HCT116 (cell line): Measurements from ENCODE around the gene ANKZF1. TPM values are rescaled to one million over a fixed set of nuclear protein-coding genes. Genes with fewer than 3 reads are reported as not detected.

ENCODE experiments used
- ATAC-seq: fragments of 200-7000 bp; cut with Tn5 transposase; 2 replicates; pipeline ENCODE4 v1.9.1; 2020; ENCODE audit warnings: mild to moderate bottlenecking, moderate library complexity
- BruUV-seq: library from RNA; stranded (reverse); fragments of 400-500 nt; replicated peaks from 2 replicates; lab custom pipeline; 2021; lab: Mats Ljungman, UMichigan
- CTCF ChIA-PET: fragments of 300-600 bp; sonication (Branson Sonifier 250); formaldehyde crosslinking; loops from one replicate; lab custom pipeline; 2021; ENCODE audit warnings: antibody characterized with exemption; lab: Charles Lee
- POLR2A ChIA-PET: fragments of 300-600, 350-600 bp; sonication (Branson Sonifier 250); formaldehyde crosslinking; loops from one replicate; lab custom pipeline; 2021; ENCODE audit warnings: antibody characterized with exemption; lab: Charles Lee
- RAD21 ChIA-PET, 2 experiments: fragments of 300-600 bp; sonication (Branson Sonifier 250); formaldehyde crosslinking; loops; one replicate each; lab custom pipeline; 2023; ENCODE audit warnings: low total read pairs in 2 of 2; ENCODE audit not compliant: uncharacterized antibody in 2 of 2, unreplicated experiment in 2 of 2, low non-redundant PET in 1 of 2; lab: Charles Lee
- DNase-seq: peaks from one replicate; pipeline ENCODE4 v3.0.0-alpha.2; 2010; ENCODE audit warnings: low read depth, low spot score
- H2AFZ ChIP-seq: fragments of 200-600 bp; shearing (Covaris generic), sonication (generic); 2 replicates; pipeline ENCODE4 v1.6.1; 2017; ENCODE audit warnings: low read depth, mixed run types, mixed read lengths, antibody characterized with exemption, low read length; ENCODE audit not compliant: poor library complexity, severe bottlenecking
- H3K27ac ChIP-seq: 2 replicates; pipeline ENCODE4 v1.5.1; 2012; ENCODE audit warnings: low read depth, low read length
- H3K27me3 ChIP-seq: fragments of 200-600 bp; sonication (generic); 2 replicates; pipeline ENCODE4 v1.6.1; 2016; ENCODE audit warnings: mixed run types, low read length, mixed read lengths; ENCODE audit not compliant: insufficient read depth
- H3K36me3 ChIP-seq, 2 experiments: fragments of 200-500 bp in 1 of 2; fragments of 200-600 bp in 1 of 2; sonication (Bioruptor generic) in 1 of 2; sonication (generic) in 1 of 2; 2 replicates each; pipeline versions ENCODE4 v1.5.1 to v1.6.1; 2014 to 2016; ENCODE audit warnings: low read length in 2 of 2, inconsistent platforms in 1 of 2, mixed read lengths in 1 of 2, mixed run types in 1 of 2; ENCODE audit not compliant: insufficient read depth in 2 of 2, control insufficient read depth in 1 of 2
- H3K4me1 ChIP-seq, 2 experiments: fragments of 200-600 bp in 1 of 2; sonication (generic) in 1 of 2; 2 replicates each; pipeline versions ENCODE4 v1.5.1 to v1.6.1; 2012 to 2017; ENCODE audit warnings: low read length in 2 of 2, inconsistent platforms in 1 of 2, mild to moderate bottlenecking in 1 of 2, mixed read lengths in 1 of 2, mixed run types in 1 of 2, moderate library complexity in 1 of 2; ENCODE audit not compliant: insufficient read depth in 2 of 2, control insufficient read depth in 1 of 2
- H3K4me2 ChIP-seq: fragments of 200-600 bp; sonication (generic); 2 replicates; pipeline ENCODE4 v1.6.1; 2017; ENCODE audit warnings: mixed run types, low read length, mixed read lengths
- H3K4me3 ChIP-seq, 2 experiments: fragments of 200-600 bp in 1 of 2; sonication (generic) in 1 of 2; replicated peaks in 1 of 2; 2 replicates each; pipeline ENCODE4 v1.5.1; 2011 to 2016; ENCODE audit warnings: low read length in 2 of 2, control low read depth in 1 of 2, low read depth in 1 of 2, mild to moderate bottlenecking in 1 of 2, mixed read lengths in 1 of 2, mixed run types in 1 of 2
- H3K79me2 ChIP-seq: fragments of 200-600 bp; sonication (generic); 2 replicates; pipeline ENCODE4 v1.6.1; 2017; ENCODE audit warnings: mild to moderate bottlenecking, mixed run types, low read length, moderate library complexity, mixed read lengths; ENCODE audit not compliant: insufficient read depth
- H3K9ac ChIP-seq: fragments of 200-600 bp; sonication (generic); 2 replicates; pipeline ENCODE4 v1.6.1; 2016; ENCODE audit warnings: low read length, mixed read lengths
- H3K9me2 ChIP-seq: fragments of 200-600 bp; sonication (generic), shearing (Covaris generic); 2 replicates; pipeline ENCODE4 v1.6.1; 2017; ENCODE audit warnings: mixed run types, mild to moderate bottlenecking, moderate library complexity; ENCODE audit not compliant: insufficient read depth
- H3K9me3 ChIP-seq, 2 experiments: fragments of 200-500 bp in 1 of 2; fragments of 200-600 bp in 1 of 2; sonication (Bioruptor generic) in 1 of 2; sonication (generic) in 1 of 2; 2 replicates each; pipeline ENCODE4 v1.6.1; 2014 to 2017; ENCODE audit warnings: low read length in 2 of 2, mixed read lengths in 2 of 2, inconsistent platforms in 1 of 2, low read depth in 1 of 2, mild to moderate bottlenecking in 1 of 2, mixed run types in 1 of 2, moderate library complexity in 1 of 2; ENCODE audit not compliant: control insufficient read depth in 1 of 2, insufficient read depth in 1 of 2
- H4K20me1 ChIP-seq: fragments of 200-600 bp; sonication (generic), shearing (Covaris generic); 2 replicates; pipeline ENCODE4 v1.6.1; 2017; ENCODE audit warnings: mixed run types, mild to moderate bottlenecking, moderate library complexity; ENCODE audit not compliant: insufficient read depth
- CBX3 ChIP-seq: IDR thresholded peaks from 2 replicates; pipeline ENCODE4 v1.6.1; 2012; ENCODE audit warnings: low read depth
- CEBPB ChIP-seq: IDR thresholded peaks from 2 replicates; pipeline ENCODE4 v1.6.1; 2012; ENCODE audit warnings: low read depth
- EGR1 ChIP-seq: IDR thresholded peaks from 2 replicates; pipeline ENCODE4 v1.6.1; 2012; ENCODE audit warnings: low read depth
- EZH2phosphoT487 ChIP-seq: fragments of 200-600 bp; IDR thresholded peaks from 2 replicates; pipeline ENCODE4 v1.6.1; 2018; ENCODE audit warnings: antibody characterized with exemption, borderline replicate concordance
- FOSL1 ChIP-seq: IDR thresholded peaks from 2 replicates; pipeline ENCODE4 v1.6.1; 2012; ENCODE audit warnings: low read depth
- JUND ChIP-seq: IDR thresholded peaks from 2 replicates; pipeline ENCODE4 v1.6.1; 2012
- POLR2AphosphoS5 ChIP-seq: IDR thresholded peaks from 2 replicates; pipeline ENCODE4 v1.6.1; 2011; ENCODE audit warnings: mild to moderate bottlenecking, low read depth, low read length, moderate library complexity
- RAD21 ChIP-seq: IDR thresholded peaks from 2 replicates; pipeline ENCODE4 v1.6.1; 2012; ENCODE audit warnings: low read depth, mild to moderate bottlenecking
- SIN3A ChIP-seq: IDR thresholded peaks from 2 replicates; pipeline ENCODE4 v1.6.1; 2012; ENCODE audit warnings: low read depth
- SP1 ChIP-seq: IDR thresholded peaks from 2 replicates; pipeline ENCODE4 v1.6.1; 2012; ENCODE audit warnings: low read depth
- SRF ChIP-seq: IDR thresholded peaks from 2 replicates; pipeline ENCODE4 v1.6.1; 2012; ENCODE audit warnings: low read depth
- ZFX ChIP-seq: fragments of 450-650 bp; IDR thresholded peaks from 2 replicates; pipeline ENCODE4 v1.6.1; 2017
- intact Hi-C: fragments of 100-400 bp; cut with micrococcal nuclease; formaldehyde crosslinking; loops from 2 replicates; pipeline ENCODE4 v1.10.0; 2022
- total RNA-seq: library from RNA; stranded (reverse); gene quantifications from one replicate; pipeline ENCODE4 v1.2.1, GENCODE V29; 2021; ENCODE audit not compliant: unreplicated experiment
- TF ChIP-seq, protein P1 (sequence below): IDR thresholded peaks from 2 replicates; pipeline ENCODE4 v1.6.1; 2012; ENCODE audit warnings: low read depth
- TF ChIP-seq, protein P2 (sequence below): IDR thresholded peaks from 2 replicates; pipeline ENCODE4 v1.6.1; 2012
- TF ChIP-seq, protein P3 (sequence below): IDR thresholded peaks from 2 replicates; pipeline ENCODE4 v1.6.1; 2012
- TF ChIP-seq, protein P4 (sequence below), 3 experiments: fragments of 200-600 bp in 1 of 3; sonication (generic) in 1 of 3; IDR thresholded peaks in 2 of 3; conservative IDR thresholded peaks in 1 of 3; 2 replicates each; pipeline ENCODE4 v1.5.1; 2012 to 2017; ENCODE audit warnings: low read depth in 2 of 3, low read length in 2 of 3, antibody characterized with exemption in 1 of 3, borderline replicate concordance in 1 of 3, control low read depth in 1 of 3, mild to moderate bottlenecking in 1 of 3, mixed read lengths in 1 of 3, mixed run types in 1 of 3, moderate library complexity in 1 of 3; ENCODE audit not compliant: insufficient read depth in 1 of 3

ANKZF1 gene
- total RNA-seq, 1 experiment from 2014 or later = 64.7 TPM

DNA sequence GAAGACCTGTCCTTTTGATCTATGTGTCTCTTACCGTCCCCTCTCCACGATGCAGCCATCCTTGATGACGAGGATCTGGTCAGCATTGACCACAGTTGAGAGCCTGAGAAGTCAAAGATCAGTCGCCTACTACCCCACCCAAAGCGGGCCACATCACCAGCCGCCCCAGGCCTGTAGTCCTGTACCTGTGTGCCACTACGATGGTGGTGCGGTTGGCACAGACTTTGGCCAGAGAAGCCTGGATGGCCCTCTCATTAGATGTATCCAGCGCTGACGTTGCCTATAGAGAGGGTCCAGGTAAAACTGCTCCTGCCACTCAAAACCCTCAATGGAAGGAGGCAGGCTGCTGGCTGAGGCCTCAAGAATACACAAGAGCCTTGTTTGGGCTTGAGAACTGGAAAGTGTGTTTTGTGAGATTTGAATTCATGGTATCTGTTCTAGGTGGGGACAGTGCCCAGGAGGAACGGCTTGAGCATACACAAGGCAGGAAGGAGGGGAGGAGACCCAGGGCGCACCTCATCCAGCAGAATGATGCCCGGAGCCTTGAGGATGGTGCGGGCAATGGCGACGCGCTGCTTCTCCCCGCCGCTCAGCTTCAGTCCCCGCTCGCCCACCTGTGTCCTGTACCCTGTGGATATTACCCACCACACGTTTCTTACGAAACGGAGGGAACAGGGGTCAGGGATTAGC is 19.3 kb upstream of the ANKZF1 start (continued):
- TF ChIP-seq, protein P1, sequence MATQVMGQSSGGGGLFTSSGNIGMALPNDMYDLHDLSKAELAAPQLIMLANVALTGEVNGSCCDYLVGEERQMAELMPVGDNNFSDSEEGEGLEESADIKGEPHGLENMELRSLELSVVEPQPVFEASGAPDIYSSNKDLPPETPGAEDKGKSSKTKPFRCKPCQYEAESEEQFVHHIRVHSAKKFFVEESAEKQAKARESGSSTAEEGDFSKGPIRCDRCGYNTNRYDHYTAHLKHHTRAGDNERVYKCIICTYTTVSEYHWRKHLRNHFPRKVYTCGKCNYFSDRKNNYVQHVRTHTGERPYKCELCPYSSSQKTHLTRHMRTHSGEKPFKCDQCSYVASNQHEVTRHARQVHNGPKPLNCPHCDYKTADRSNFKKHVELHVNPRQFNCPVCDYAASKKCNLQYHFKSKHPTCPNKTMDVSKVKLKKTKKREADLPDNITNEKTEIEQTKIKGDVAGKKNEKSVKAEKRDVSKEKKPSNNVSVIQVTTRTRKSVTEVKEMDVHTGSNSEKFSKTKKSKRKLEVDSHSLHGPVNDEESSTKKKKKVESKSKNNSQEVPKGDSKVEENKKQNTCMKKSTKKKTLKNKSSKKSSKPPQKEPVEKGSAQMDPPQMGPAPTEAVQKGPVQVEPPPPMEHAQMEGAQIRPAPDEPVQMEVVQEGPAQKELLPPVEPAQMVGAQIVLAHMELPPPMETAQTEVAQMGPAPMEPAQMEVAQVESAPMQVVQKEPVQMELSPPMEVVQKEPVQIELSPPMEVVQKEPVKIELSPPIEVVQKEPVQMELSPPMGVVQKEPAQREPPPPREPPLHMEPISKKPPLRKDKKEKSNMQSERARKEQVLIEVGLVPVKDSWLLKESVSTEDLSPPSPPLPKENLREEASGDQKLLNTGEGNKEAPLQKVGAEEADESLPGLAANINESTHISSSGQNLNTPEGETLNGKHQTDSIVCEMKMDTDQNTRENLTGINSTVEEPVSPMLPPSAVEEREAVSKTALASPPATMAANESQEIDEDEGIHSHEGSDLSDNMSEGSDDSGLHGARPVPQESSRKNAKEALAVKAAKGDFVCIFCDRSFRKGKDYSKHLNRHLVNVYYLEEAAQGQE = no peak
- no peak for TF ChIP-seq SRF

DNA sequence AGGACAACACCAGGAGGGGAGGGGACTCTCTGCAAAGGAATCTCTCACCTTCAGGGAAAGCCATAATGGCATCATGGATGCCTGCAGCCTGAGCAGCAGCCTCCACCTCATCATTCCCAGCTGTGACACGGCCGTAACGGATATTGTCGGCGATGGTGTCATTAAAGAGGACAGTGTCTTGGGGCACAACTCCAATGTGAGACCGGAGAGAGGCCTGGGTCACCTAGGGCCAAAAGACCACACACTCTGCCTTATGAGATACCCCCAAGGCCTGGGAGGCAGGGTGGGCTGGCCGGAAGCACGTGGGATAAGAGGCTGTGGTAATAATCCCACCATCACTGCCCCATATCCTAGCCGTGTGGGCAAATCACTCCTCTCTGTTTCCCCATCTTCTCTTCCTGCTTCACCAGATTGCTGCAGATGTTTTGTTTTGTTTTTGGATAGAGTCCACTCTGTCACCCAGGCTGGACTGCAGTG is 18.7 kb upstream of the ANKZF1 start:
- POLR2A ChIA-PET = interaction anchor here (1.1 kb wide), 1 partner anchor 16 kb away, joined by 3 read pairs; no protein-coding TSS in a partner anchor
- Histone ChIP-seq H3K79me2 (no peaks in the 10 kb centered on the region), H3K27ac (no peak overlapping the region), H3K27me3 (no peaks in the 10 kb centered on the region), H3K9me3 (no peaks in the 10 kb centered on the region), H3K9ac (no peak overlapping the region), H3K9me2 (no peaks in the 10 kb centered on the region), H3K4me3 (no peak overlapping the region), H3K4me1 (peaks cover 9 to 15% of the 10 kb centered on the region in 2 experiments), H4K20me1 (no peaks in the 10 kb centered on the region), H3K4me2 (no peak overlapping the region), H2AFZ (no peak overlapping the region), H3K36me3 (peaks cover 10 to 23% of the 10 kb centered on the region in 2 experiments; a peak in 3 of 4 replicates)
- DNase-seq (no peak), ATAC-seq (no peak)
- no TSS peak for BruUV-seq
- CTCF ChIA-PET = interaction anchor here (0.8 to 1.7 kb wide), 9 partner anchors 34 to 181 kb away, joined by 3 to 10 read pairs (median 4); partner anchors contain the start of genes CNPPD1 and NHEJ1
- RAD21 ChIA-PET = no interaction called here
- intact Hi-C loops = loop anchor here (2.0 kb wide), 2 partner anchors 40 to 50 kb away; partner anchors contain the start of genes NHEJ1 and SLC23A3
- TF ChIP-seq EZH2phosphoT487 (no peak), SRF (no peak), JUND (no peak), POLR2AphosphoS5 (no peak), CBX3 (no peak), CEBPB (no peak), SIN3A (no peak), SP1 (no peak), EGR1 (no peak), RAD21 (no peak), FOSL1 (no peak), ZFX (no peak)
- TF ChIP-seq, protein P2, sequence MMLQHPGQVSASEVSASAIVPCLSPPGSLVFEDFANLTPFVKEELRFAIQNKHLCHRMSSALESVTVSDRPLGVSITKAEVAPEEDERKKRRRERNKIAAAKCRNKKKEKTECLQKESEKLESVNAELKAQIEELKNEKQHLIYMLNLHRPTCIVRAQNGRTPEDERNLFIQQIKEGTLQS = no peak
- TF ChIP-seq, protein P3, sequence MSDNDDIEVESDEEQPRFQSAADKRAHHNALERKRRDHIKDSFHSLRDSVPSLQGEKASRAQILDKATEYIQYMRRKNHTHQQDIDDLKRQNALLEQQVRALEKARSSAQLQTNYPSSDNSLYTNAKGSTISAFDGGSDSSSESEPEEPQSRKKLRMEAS = no peak
- TF ChIP-seq, protein P4, sequence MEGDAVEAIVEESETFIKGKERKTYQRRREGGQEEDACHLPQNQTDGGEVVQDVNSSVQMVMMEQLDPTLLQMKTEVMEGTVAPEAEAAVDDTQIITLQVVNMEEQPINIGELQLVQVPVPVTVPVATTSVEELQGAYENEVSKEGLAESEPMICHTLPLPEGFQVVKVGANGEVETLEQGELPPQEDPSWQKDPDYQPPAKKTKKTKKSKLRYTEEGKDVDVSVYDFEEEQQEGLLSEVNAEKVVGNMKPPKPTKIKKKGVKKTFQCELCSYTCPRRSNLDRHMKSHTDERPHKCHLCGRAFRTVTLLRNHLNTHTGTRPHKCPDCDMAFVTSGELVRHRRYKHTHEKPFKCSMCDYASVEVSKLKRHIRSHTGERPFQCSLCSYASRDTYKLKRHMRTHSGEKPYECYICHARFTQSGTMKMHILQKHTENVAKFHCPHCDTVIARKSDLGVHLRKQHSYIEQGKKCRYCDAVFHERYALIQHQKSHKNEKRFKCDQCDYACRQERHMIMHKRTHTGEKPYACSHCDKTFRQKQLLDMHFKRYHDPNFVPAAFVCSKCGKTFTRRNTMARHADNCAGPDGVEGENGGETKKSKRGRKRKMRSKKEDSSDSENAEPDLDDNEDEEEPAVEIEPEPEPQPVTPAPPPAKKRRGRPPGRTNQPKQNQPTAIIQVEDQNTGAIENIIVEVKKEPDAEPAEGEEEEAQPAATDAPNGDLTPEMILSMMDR (IDR thresholded peaks at IDR 0.05 in 2 of 3, conservative IDR thresholded peaks at IDR 0.05 in 1 of 3; ENCODE audit: borderline replicate concordance in 1 of 3, insufficient read depth in 1 of 3, low read depth in 2 of 3, low read length in 2 of 3) = no peak
